Putamen (tissue), 1 donor: ENCODE data around the gene MUC4.
"Not testable (repeated sequence)": the region's sequence is repeated elsewhere in the genome, so short reads cannot be mapped to it uniquely, and the experiment has no call there.

ENCODE experiments used
- DNase-seq: peaks from one replicate; pipeline ENCODE4 v3.0.0-alpha.2; 2016; ENCODE audit warnings: low spot score

The MUC4 gene

GRCh38 chr3:195760345-195761122 lies 51.2 kb downstream of the MUC4 start:
- peak; percentile 39 for DNase-seq

DNA sequence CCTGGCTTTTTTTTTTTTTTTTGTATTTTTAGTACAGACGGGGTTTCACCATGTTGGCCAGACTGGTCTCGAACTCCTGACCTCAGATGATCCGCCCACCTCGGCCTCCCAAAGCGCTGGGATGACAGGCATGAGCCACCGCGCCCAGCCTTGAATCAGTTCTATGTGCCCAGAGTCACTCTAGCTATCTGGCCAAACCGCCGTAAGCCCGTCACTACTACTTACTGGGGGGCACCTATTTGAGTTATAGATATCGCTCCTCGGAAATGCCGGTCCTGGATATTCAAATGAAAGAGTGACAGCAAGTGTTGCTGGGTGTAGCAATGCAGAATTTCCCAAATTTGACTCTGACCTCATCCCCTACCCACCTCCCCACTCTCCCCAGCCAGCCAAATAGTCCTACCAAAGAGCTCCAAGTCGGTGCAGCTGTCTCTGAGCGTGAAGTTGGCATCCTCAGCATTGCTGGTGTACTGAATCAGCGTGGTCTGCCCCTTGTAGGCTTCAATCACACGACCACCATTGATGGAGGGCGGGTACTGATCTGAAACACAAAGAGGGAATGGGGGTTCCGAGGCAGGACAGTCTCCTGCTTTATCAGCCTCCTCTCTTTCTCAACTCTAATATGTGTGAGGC lies 52.9 kb downstream of the MUC4 start:
- no peak for DNase-seq

DNA sequence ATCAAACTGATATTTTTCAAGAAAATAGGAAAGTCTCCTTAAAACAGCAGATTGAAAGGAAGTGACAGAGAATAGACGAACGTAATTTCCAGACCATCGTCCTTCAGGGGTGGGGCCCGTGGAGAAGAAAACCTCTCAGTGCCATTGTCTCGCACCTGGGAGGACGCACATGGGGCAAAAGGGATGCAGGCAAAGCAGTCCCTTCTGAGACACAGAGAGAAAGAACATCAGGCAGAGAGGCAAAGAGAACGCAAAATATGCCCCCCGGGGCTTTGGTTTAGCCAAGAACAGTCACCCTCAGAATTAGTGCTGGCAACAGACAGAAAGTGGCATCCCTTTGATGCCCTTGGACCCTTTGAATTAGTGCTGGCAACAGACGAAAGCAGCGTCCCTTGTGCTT lies 53.9 kb downstream of the MUC4 start:
- no peak for DNase-seq

- no peak for DNase-seq
Measured at GRCh38 chr3:195757438-195757770, 54.3 kb downstream of the MUC4 start.

GRCh38 chr3:195755791-195756676 lies 55.7 kb downstream of the MUC4 start:
- DNase-seq: no peak

DNA sequence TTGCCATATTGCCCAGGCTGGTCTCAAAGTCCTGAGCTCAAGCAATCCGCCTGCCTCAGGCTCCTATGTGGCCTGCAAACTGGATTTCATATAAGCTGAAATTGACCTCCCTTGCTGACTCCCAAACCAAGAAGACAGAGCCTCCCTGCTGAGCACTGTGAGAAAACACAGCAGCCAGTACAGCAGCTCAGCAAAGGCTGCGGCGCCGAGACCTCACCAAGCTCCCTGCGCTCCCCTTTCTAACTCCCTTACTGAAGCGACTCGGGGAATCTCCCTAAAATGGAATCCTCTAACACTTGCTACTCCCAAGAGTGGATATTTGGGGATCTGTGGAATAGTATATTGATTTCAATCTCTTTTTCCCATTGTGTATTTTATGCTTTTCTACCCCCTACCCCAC lies 56.3 kb downstream of the MUC4 start:
- no peak for DNase-seq

DNA sequence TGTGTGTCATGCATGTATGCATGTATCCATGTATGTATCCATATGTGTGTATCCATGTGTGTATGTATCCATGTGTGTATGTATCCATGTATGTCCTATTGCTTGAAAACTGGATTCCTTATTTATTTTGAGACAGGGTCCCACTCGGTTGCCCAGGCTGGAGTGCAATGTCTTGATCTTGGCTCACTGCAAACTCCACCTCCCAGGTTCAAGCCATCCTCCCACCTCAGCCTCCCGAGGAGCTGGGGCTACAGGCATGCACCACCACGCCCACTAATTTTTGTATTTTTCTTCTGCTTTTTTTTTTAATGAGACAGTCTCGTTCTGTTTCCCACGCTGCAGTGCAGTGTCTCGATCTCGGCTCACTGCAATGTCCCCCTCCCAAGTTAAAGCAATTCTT lies 56.8 kb downstream of the MUC4 start:
- no peak for DNase-seq

DNA sequence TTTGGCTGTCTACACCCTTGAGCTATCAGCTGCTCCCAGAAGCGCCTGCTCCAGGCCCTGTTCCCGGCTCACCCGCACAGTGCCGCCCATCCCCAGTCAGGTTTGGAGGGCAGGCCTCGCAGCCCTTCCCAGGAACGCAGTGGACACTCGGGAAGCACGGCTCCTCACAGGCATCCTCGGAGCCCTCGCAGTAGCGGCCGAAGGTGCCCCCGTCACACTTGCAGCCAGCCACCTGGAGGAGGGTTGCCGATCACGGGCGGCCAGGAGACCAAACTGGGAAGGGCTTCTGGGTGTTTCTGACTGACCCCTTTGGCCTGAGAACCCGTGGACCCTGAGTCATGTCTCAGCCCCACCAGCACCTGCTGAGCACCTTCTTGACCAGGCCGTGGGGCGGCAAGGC lies 57.6 kb downstream of the MUC4 start:
- no peak for DNase-seq

DNA sequence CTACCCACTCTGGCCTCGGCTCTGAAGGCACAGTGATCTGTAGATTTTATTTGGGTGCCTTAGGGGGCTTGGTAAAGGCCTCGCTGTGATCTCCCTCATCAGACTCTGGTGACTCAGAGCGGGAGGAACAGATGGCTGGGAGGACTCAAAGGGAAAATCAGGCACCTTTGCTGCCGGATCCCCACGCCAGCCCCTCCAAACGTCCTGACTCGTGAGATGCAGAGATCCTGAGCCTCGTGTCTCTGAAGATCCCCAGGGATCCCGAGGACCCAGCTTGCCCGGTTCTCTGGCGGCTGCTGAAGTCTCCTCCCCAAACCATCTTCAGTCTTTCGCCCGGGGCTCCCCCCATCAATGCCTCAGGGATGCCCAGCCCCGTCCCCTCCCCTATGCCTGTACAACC lies 58.1 kb downstream of the MUC4 start:
- no peak for DNase-seq

DNA sequence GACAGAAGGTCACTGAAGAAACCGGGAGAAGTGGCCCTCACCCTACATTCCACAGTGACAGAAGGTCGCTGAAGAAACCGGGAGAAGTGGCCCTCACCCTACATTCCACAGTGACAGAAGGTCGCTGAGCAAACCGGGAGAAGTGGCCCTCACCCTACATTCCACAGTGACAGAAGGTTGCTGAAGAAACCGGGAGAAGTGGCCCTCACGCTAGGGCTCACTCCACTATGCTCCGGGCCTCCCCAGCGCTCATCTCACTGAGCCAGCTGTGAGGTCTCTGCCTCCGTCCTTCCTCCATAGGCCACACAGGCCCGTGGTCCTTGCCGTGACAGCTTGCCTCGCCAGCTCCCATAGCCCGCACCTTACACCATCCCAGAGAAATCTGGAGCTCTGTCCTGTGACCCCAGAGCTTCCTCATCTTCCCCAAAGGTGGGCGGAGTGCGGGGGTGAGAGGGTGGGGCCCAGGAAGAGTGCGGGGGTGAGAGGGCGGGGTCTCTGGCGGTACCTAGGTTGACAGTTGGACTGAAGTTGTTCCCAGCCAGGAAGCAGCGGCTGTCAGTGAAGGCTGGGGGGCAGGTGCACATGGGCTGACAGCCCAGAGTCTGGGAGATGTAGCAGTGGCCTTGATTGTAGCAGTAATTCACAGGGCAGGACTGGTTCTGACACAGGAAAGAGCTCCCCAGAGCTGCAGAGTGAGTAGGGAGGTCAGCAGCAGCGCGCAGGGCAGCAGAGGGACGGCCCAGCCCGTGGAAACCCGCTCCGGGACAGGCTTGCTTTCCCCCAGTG lies 59.0 kb downstream of the MUC4 start:
- DNase-seq: no peak

GRCh38 chr3:195752066-195752465 lies 59.7 kb downstream of the MUC4 start:
- DNase-seq: no peak

- no peak for DNase-seq
Measured at GRCh38 chr3:195751560-195751959, 60.2 kb downstream of the MUC4 start.

DNA sequence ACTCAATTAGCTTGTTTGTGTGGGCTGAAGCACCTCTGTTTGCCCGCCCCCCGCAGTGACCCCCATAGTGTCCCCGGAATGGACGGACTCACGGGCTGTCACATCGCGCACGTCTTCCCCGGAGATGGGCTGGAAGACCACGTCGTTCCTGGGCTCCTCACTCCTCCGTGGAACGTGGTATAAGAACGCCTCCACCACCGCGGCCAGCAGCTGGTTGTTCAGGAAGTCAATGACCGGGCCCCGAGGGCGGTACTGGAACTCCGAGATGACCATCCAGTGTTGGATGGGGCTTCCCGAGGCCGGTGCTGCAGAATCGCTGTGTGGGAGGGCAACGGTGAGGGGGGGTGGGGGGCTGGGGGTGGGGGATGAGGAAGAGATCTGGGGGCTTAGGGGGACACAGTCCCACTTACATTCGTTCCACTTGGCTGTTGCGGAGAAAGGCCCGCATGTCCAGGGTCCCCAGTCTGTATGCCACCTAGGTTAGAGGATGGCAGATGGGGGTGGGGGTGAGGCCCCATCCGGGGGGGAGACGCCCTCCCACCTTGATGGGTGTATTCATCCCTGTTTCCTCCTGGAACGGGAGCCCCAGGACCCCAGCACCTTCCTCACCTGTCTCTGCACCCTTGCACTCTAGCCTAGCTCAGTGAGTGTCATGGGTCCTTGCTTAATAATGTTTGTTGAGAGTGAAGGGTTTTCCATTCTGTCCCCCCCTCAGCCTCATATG lies 60.8 kb downstream of the MUC4 start:
- no peak for DNase-seq

DNA sequence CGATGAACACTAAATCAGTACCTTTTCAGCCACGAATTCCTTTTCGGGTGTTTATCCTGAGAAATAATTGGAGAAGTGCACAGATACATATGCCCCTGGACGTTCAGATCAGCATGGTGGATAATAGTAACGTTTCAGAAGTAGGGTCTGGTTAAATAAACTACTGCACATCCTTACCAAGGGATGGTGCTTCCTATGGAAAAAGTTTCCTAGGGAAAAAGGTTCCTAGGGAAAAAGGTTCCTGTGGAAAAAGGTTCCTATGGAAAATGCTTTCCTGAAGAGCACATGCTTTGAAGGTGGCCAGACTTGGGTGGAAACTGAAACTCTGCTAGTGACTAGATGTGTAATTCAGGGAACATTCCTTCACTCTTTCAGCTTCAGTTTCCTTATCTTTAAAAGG lies 62.6 kb downstream of the MUC4 start:
- DNase-seq: not testable (repeated sequence)

DNA sequence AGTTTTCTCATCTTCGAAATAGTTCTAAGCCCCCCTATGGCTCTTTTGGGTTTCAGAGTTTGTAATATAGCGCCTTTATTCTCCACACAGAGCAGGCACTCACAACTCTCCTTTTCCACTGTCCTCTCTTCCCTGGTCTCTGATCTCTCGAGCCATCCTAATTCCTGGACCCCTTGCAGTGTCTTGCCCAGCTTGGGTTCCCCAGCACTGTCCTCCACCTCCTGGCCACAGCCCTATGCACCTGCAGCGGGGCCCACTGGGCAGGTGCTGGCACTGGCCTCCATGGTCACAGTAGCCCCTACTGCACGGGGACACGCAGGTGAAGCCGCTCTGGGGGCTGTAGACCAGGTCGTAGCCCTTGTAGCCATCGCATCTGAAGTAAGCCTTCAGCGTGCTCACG lies 63.1 kb downstream of the MUC4 start:
- no peak for DNase-seq

DNA sequence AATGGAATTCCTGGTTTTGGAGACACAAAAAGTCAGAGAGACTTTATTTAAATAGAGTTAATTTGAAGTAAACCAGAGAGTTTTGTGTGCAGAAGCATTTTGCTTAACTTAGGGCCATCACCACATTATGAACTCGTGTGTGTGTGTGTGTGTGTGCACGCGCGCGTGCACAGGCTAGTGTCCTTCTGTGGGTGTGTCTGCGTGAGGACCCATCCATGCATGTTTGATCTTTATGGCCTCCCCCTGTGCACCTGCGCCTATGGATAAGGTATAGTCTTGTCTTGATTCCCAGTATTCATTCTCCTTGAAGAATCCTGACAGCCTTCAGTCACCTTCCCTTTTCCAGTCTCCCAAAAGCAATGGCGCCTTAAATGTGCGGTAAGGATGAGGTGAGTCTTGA lies 65.0 kb downstream of the MUC4 start:
- DNase-seq: no peak

DNA sequence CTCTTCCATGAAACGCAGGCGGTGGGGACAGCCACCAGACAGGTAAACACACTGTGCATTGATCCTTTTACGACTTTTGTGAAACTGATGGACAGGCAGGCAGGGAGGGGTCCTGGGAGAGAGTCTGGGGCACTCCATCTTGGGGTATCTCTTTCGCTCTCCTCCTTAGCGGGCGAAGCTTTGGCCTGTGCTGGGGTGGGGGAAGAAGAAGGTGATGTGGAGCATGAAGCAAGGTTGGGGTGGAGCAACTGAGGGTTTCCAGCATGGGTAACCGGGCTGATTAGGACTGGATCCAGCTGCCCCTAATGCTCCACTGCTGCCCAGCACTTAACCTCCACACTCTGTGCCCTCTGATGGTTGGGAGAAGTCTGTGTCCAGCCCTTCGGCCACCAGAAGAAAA lies 65.4 kb downstream of the MUC4 start:
- no peak for DNase-seq

DNA sequence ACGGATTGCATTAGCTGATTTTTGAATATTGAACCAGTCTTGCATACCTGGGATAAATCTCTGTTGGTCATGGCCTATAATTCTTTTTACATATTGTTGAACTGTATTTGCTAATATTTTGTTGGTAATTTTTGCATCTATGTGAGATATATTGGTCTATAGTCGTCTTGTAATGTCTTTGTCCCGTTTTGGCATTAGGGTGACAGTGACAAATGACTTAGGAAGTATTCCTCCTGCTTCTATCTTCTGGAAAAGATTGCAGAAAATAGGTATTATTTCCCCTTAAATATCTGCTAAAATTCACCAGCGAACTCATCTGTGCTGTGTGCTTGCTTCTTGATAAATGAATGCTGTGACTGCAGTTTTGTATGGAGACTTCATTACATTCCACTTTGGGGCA lies 67.3 kb downstream of the MUC4 start:
- no peak for DNase-seq

DNA sequence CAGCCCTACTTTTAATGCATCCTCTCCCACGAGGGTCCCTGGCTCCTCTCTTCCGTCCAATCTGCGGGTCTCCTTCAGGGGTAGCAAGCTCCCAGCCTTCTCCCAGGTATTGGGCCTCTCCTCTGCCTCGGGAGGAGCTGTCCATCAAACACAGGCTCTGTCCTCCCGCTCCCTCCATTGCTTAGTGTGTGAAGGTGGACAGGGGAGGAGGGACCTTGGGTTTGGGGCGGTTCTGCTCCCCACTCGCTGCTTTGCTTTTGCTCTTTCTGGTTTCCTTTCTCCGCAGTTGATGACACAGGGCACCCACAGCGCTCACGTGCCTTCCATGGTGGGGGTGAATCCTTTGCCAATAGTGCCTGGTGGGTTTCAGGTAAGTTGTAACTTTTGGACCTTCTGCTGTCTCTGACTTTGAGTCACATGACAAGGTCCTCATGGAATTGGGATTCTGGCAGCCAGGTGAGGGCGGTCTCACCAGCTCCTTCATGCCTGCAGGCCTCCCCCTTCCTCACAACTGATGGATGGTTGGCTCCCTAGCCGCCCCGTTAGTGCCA lies 72.1 kb downstream of the MUC4 start:
- no peak for DNase-seq

DNA sequence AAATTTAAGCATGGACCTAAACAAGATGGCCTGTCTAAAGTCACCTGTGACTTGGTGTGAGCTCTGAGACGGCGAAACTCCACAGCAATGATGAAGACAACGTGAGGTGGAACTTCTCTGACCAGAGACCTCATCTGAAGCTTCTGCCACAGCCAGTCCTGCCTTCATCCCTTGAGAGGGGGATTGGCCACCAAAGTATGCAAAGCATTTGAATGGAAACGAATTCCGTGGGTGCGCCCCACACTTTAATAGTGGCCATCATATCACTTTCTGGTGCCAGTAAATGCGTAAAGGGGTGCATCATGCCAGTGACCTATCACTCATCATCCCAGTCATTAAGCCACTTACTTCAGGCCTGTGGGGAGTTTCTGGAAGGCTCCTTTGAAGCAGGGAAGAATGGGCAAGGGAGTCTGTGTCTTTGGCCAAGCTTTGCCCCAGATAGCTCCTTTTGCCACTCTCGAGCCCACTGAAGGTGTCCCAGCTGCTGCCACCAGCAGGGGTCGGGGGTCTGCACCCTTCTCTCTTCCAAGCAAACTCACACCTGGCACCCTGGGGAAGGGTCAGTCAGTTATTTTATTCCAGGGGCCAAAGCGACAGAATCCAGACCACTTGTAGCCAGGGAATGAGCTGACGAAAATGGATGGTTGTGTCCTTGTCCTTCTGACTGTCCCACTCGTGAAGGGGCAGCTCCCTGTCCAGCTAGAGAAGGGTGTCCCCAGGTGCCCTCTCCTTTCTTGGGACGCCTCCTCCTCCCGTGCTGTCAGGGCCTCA lies 73.3 kb downstream of the MUC4 start:
- no peak for DNase-seq
